Measurements from ENCODE around the gene SENP3.

The SENP3 gene

GRCh38 chr17:7618608-7619007, 56.9 kb downstream of the SENP3 start:
- Mint-ChIP-seq H3K9me3 (no peaks in the 10 kb centered on the region), H3K4me3 (no peak overlapping the region), H3K36me3 (ENCODE audit: low read depth) (no peaks in the 10 kb centered on the region), H3K27me3 (ENCODE audit: low read depth, poor library complexity) (peaks cover 20% of the 10 kb centered on the region), H3K4me1 (peaks cover 5% of the 10 kb centered on the region), H3K27ac (no peak overlapping the region)
- DNase-seq: no peak
- TF ChIP-seq, protein P1, sequence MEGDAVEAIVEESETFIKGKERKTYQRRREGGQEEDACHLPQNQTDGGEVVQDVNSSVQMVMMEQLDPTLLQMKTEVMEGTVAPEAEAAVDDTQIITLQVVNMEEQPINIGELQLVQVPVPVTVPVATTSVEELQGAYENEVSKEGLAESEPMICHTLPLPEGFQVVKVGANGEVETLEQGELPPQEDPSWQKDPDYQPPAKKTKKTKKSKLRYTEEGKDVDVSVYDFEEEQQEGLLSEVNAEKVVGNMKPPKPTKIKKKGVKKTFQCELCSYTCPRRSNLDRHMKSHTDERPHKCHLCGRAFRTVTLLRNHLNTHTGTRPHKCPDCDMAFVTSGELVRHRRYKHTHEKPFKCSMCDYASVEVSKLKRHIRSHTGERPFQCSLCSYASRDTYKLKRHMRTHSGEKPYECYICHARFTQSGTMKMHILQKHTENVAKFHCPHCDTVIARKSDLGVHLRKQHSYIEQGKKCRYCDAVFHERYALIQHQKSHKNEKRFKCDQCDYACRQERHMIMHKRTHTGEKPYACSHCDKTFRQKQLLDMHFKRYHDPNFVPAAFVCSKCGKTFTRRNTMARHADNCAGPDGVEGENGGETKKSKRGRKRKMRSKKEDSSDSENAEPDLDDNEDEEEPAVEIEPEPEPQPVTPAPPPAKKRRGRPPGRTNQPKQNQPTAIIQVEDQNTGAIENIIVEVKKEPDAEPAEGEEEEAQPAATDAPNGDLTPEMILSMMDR (IDR thresholded peaks at IDR 0.05): no peak

GRCh38 chr17:7620835-7621234, 59.1 kb downstream of the SENP3 start:
- H3K36me3 Mint-ChIP-seq (ENCODE audit: low read depth): no peaks in the 10 kb centered on the region
- no peak overlapping the region for H3K4me3 Mint-ChIP-seq
- no peaks in the 10 kb centered on the region for H3K4me1 Mint-ChIP-seq
- H3K27ac Mint-ChIP-seq: no peak overlapping the region
- TF ChIP-seq, protein P1 (IDR thresholded peaks at IDR 0.05): no peak
- H3K27me3 Mint-ChIP-seq (ENCODE audit: low read depth, poor library complexity): peaks cover 18% of the 10 kb centered on the region
- H3K9me3 Mint-ChIP-seq: no peaks in the 10 kb centered on the region
- DNase-seq: no peak
